GM19324 (cell line): Measurements from ENCODE around the gene KRTAP9-6.
"Not testable (repeated sequence)": the region's sequence is repeated elsewhere in the genome, so short reads cannot be mapped to it uniquely, and the experiment has no call there.

ENCODE experiments used
- ATAC-seq: cut with Tn5 transposase; IDR thresholded peaks from one replicate; pipeline ENCODE4 v1.9.1; 2021; ENCODE audit warnings: mild to moderate bottlenecking, moderate library complexity; ENCODE audit not compliant: unreplicated experiment, low FRiP score

The KRTAP9-6 gene

GRCh38 chr17:41265078-41265477, at the start of gene KRTAP9-6:
Gene KRTAP9-6, plus strand, starts transcription at chr17:41265378. Its CDS starts 0 bp downstream, at chr17:41265378.
- ATAC-seq = no peak

- no peak for ATAC-seq
Measured at GRCh38 chr17:41215681-41216080, 49.5 kb upstream of the KRTAP9-6 start.

GRCh38 chr17:41223821-41224220, 41.4 kb upstream of the KRTAP9-6 start:
- ATAC-seq = no peak

- no peak for ATAC-seq
Measured at GRCh38 chr17:41226051-41226450, 39.1 kb upstream of the KRTAP9-6 start.

- ATAC-seq = not testable (repeated sequence)
Measured at GRCh38 chr17:41226598-41227095, 38.5 kb upstream of the KRTAP9-6 start, which contains the start of gene KRTAP9-2. Gene KRTAP9-2, plus strand, starts transcription at chr17:41226648. Its CDS starts 7 bp downstream, at chr17:41226655.

- ATAC-seq = no peak
Measured at GRCh38 chr17:41230094-41230493, 35.1 kb upstream of the KRTAP9-6 start.

- ATAC-seq = no peak
Measured at GRCh38 chr17:41231731-41232130, 33.4 kb upstream of the KRTAP9-6 start.

GRCh38 chr17:41232399-41233105, 32.6 kb upstream of the KRTAP9-6 start, which contains the start of gene KRTAP9-3:
Gene KRTAP9-3, plus strand, starts transcription at chr17:41232449. Its CDS starts 53 bp downstream, at chr17:41232502.
- not testable (repeated sequence) for ATAC-seq

- not testable (repeated sequence) for ATAC-seq
Measured at GRCh38 chr17:41237116-41237515, 28.1 kb upstream of the KRTAP9-6 start.

GRCh38 chr17:41237949-41238437, 27.2 kb upstream of the KRTAP9-6 start, which contains the start of gene KRTAP9-8:
Gene KRTAP9-8, plus strand, starts transcription at chr17:41237999. Its CDS starts 53 bp downstream, at chr17:41238052.
- not testable (repeated sequence) for ATAC-seq

GRCh38 chr17:41246995-41247787, 18.0 kb upstream of the KRTAP9-6 start:
- ATAC-seq = not testable (repeated sequence)

- ATAC-seq = not testable (repeated sequence)
Measured at GRCh38 chr17:41249637-41250240, 15.4 kb upstream of the KRTAP9-6 start, which contains the start of gene KRTAP9-4. Gene KRTAP9-4, plus strand, starts transcription at chr17:41249687. Its CDS starts 34 bp downstream, at chr17:41249721.

GRCh38 chr17:41251261-41251660, 13.9 kb upstream of the KRTAP9-6 start:
- ATAC-seq = no peak

GRCh38 chr17:41254861-41255260, 10.3 kb upstream of the KRTAP9-6 start:
- ATAC-seq = no peak

GRCh38 chr17:41255381-41256290, 9.5 kb upstream of the KRTAP9-6 start, which contains the start of gene KRTAP9-9:
Gene KRTAP9-9, plus strand, starts transcription at chr17:41255384.
- not testable (repeated sequence) for ATAC-seq

GRCh38 chr17:41256291-41256685, 8.9 kb upstream of the KRTAP9-6 start:
- ATAC-seq = no peak

- no peak for ATAC-seq
Measured at GRCh38 chr17:41258406-41258805, 6.8 kb upstream of the KRTAP9-6 start.

GRCh38 chr17:41263212-41263611, 2.0 kb upstream of the KRTAP9-6 start:
- no peak for ATAC-seq

- no peak for ATAC-seq
Measured at GRCh38 chr17:41264599-41264998, 579 bp upstream of the KRTAP9-6 start.
